ENCODE data around the gene LOC101059915.
"Not testable (repeated sequence)": the region's sequence is repeated elsewhere in the genome, so short reads cannot be mapped to it uniquely, and the experiment has no call there.

Gene LOC101059915

DNA sequence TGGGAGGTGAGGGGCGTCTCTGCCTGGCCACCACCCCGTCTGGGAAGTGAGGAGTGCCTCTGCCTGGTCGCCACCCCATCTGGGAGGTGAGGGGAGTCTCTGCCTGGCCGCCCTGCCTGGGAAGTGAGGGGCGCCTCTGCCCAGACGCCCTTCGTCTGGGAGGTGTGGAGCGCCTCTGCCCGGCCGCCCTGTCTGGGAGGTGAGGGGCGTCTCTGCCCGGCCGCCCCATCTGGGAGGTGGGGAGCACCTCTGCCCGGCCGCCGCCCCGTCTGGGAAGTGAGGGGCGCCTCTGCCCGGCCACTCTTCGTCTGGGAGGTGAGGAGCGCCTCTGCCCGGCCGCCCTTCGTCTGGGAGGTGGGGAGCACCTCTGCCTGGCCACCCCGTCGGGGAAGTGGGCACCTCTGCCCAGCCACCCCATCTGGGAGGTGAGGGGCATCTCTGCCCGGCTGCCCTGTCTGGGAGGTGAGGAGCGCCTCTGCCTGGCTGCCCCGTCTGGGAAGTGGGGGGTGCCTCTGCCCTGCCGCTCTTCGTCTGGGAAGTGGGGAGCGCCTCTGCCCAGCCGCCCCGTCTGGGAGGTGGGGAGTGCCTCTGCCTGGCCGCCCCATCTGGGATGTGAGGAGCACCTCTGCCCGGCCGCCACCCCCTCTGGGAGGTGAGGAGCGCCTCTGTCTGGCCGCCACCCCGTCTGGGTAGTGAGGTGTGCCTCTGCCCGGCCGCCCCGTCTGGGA, 8.9 kb downstream of the LOC101059915 start:
- not testable (repeated sequence) for DNase-seq

DNA sequence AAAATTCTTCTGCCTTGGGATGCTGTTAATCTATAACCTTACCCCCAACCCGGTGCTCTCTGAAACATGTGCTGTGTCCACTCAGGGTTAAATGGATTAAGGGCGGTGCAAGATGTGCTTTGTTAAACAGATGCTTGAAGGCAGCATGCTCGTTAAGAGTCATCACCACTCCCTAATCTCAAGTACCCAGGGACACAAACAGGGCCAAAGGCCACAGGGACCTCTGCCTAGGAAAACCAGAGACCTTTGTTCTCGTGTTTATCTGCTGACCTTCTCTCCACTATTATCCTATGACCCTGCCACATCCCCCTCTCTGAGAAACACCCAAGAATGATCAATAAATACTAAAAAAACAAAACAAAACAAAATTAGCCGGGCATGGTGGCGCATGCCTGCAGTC, 9.8 kb downstream of the LOC101059915 start:
- not testable (repeated sequence) for DNase-seq

DNA sequence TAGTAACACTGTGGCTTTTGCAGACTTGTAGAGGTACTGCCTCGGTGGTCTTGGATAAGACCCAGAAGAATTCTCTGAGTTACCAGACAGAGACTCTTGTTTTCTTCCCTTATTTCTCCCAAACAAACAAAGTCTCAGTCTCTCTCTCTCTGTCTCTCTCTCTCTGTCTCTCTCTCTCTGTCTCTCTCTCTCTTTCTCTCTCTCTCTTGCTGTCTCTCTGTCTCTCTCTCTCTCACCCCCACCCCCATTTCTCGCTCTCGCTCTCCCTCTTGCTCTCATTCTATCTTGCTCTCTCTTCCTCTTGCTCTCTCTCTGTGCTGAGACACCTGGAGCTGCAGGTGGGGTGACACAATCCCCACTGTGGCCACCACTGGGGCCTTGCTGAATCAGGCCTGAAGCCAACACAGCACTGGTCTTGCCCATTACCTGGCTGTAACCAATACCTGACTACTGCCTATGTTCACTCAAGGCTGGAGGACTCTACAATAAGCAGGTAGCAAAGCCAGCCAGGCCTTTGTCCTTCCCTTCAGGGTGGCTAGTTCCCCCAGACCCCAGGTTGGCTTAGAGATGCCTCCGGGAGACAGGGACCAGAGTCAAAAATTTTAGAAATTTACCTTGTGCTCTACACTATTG, 12.3 kb downstream of the LOC101059915 start:
- DNase-seq: no peak

DNA sequence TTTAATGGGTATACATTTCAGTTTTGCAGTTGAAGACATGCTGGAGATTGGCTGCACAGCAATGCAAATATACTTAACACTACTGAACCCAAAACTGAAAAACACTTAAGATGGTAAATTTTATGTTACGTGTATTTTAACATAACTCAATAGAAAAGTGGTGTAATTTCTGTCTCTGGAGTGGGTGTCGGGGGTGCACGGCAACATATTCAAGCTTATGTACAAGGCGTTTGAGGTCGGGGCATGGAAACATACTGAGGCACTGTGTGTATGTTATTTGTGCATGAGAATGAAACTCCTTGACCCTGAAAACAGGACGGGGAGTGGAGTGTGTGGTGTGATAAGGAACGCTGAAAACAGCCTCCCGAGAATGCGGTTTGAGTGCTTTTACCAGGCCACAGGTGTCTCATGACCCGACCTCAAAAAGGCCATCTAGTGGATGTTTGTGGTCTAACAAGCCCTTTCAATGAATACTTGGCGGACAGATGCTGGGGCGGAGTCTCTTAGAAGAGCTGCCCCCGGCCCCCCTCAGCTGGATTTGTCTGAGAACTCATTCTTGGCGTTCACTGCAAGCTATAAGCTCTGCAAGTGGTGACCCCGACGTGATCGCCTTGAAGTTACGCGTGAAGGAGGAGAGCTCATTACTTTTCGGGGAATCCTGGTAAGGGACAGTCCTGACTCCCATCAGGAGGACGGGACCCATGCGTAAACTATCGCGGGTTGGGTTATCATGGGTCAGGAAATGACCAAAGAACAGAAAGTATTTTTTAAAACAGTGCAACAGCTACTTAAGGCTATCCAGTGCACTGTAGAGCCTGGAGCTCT, 29.5 kb downstream of the LOC101059915 start:
- DNase-seq: not testable (repeated sequence)

DNA sequence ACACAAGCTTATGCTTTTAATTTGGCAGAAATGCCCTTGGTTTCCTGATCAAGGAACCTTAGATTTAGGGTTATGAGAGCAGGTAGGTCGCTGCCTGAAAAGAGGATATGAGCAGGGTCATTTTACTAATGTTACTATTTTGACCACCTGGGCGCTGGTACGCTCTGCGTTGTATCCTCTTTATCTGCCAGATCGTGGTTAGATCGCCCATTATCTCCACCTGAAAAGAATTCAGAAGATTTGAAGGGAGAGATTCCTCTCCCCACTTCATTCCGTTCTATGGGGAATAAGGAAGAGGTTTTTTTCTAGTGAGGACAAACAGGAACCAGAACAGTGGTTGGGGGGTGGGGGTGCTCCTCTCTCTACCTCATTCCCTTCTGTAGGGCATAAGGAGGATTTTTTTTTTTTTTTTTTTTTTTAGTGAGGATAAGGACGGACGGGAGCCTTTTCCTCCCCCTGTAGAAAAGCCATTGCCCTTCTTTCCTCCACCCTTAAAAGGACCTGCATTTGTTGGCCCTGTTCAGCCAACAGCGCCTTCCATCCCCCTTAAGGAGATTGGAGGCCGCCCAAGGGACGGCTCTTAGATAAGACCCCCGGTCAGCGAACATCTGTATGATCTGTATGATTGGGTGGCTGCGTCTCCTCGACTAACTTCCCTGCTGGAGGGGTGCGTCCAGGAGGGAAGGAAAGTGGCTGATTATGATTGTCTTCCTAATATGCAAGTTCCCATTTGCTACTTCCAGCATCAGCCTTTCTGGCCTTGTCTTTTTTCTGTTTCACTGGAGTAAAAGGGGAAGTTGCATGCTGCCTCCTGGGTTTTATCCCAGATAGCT, 30.3 kb downstream of the LOC101059915 start:
- DNase-seq: not testable (repeated sequence)

DNA sequence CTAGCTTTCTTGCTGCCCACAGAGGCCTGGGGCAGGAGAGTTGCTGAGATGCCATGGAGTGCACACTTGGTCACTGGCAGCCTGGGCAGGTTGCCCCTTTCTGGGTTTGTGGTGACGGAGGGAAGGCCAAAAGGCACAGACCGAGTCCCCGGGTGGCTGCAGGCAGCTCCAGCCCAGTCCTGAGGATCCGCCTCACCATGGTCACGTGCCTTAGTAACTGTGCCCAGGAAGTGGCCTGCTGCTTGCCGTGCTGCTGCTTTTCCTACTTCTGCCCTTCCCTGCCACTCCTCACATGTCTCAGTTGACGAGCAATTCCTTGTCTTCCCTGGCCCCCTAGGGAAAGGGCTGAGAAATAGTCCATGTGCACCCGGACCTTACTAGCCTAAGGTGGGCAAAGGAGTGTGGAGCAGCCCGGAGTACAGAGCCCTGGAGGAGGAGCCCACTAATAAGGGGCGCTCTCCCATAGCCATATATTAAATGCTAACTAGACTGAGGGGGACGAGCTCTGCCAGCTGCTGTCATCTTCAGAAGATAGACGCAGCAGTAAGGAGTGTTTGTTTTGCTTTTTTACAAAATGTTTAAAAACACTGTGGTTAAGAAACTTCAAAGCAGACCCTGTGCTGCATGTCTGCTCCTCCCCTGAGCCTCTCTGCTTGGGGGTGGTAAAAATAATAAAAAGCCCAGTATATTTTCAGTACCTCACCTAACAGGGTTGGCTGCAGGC, 31.1 kb downstream of the LOC101059915 start:
- not testable (repeated sequence) for DNase-seq

DNA sequence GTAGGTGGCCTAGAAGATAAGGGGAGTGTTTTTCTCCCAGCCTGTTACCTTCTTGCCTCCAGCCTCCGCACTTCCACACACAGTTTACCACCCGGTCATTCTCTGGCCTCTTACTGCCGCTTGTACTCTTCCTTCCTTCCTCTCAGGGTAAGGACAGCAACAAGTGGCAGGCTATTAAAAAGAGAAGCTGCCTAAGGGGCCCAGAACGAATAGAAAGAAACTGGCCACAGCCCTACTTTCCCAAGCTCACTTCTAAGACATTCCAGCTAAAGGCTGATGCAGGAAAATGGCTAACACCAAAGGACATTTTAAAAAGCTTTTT, 31.6 kb downstream of the LOC101059915 start:
- not testable (repeated sequence) for DNase-seq

DNA sequence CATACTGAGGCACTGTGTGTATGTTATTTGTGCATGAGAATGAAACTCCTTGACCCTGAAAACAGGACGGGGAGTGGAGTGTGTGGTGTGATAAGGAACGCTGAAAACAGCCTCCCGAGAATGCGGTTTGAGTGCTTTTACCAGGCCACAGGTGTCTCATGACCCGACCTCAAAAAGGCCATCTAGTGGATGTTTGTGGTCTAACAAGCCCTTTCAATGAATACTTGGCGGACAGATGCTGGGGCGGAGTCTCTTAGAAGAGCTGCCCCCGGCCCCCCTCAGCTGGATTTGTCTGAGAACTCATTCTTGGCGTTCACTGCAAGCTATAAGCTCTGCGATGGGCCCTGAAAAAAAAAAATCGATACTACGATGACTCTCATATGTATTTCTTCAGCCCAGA, 35.5 kb downstream of the LOC101059915 start:
- DNase-seq: not testable (repeated sequence)

DNA sequence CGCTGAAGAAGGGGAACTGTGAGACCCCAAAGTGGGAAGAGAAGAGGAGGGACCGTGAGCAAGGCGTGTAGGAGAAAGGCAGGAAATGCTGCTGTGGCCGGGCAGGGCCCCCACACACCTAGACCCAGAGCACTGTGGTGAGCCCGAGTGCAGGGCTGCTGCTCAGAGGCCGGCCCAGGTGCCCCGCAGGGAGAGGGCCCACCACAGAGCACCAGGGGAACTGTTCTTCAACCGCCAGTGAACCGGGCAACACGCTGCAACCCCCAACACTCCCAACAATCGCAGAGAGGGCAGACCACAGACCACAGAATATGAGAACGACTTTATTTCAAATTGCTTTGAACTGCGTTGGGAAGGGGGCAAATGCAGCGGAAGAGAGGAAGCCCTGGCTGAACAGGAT, 46.7 kb downstream of the LOC101059915 start:
- DNase-seq: not testable (repeated sequence)

DNA sequence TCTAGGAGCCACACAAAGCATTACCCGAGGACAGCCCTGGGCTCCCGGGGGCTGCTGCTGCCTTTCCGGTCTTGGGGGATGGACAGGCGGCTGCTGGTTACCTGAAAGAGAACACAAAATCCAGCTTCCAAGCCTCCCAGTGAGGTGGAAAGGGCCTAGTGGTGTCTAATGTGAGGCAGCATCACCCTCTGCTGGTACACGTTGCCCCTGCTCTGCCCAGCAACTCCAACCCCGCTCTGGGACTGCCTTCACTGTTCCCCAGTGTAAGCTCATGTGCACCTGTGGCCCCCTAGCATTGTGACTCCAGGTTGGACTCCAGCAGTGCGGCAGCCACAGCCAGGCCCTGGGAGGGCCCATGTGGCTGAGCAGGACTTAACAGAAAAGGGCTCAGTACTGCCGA, 48.2 kb downstream of the LOC101059915 start:
- not testable (repeated sequence) for DNase-seq

DNA sequence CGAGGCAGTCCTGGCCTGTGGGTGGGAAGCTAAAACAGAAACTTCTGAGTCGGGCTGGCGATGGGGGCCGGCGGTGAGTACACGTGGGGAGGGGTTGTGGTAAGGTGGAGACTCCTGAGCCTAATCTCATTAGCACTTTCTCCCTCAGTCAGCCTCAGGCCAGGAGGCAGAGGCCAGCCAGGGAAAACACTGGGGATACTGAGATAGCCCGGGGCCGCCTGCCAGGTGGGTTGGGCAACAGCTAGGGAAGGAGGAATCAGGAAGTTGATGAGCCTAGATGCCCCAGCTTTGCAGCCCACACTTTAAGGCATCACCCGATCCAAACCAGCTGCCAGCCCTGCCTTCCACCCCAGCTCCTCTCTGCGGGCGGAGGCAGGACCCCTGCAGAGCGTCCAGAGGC, 49.0 kb downstream of the LOC101059915 start:
- DNase-seq: not testable (repeated sequence)

DNA sequence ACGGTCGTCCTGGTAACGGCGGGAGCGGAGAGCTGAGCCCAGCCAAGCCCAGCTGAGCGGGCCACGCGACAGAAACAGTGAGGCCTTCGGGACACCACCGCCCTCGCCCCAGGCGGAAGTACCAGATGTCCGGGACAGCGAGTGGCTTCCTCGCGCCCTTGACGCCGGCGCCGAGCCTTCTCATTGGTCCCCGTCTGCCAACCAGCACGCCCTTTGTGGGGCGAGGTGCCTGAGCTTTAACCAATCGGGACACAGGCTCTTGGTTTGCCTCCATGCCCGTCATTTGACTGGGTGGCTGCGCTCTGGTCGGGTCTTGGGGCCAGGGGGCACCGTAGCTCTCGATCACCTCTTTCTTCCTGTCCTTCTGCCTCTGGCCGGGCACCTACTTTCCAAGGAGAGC, 50.8 kb downstream of the LOC101059915 start, which contains the start of gene CXorf49:
Gene CXorf49, minus strand, starts transcription at position 101 of the 400 bp plus-strand sequence. CDS start 134 bp downstream, outside the sequence.
- DNase-seq: not testable (repeated sequence)

DNA sequence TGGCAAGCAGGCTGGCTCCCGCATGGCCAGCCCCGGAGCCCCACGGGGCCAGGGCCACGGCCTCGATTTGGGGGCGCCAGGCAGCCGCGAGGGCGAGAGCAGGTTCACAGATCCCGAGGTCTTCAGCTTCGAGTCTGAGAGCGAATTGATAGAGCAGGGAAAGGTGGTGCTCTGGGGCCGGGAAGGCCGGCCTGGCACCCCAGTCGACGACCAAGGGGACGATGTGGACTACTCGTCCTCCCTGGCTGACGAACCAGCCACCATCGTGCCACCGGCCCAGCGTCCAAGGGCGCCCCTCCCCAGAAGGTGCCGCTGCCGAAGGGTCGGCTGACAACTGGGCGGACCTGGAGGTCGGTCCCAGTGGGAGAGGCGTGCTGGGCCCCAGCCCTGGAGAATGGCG, 51.8 kb downstream of the LOC101059915 start:
- not testable (repeated sequence) for DNase-seq

DNA sequence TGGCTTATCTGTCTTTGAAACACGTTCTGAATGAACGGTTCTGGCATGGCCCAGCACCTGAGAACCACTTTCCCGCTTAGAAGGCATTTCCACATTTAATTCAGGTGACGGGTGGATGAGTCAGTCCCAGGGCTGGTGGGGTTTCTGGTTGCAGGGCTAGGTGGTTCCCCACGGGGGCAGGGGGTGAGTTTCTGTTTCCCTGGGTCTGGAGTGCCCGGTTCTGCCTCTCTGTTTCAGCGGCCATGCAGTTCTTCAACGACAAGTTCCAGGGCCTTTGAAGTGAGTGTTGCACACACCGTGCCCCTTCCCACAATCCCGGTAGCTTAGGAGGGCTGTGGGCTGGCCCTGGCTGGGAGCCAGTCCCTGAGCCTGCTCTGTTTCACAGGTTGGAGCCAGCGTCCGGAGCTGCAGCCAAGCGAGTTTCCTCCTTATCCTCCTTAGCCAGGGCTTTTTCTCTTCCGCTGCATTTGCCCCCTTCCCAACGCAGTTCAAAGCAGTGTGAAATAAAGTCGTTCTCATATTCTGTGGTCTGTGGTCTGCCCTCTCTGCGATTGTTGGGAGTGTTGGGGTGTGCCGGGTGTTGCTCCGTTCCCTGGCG, 53.0 kb downstream of the LOC101059915 start:
- not testable (repeated sequence) for DNase-seq

All from stimulated activated CD4-positive, alpha-beta T cell treated with anti-CD3 and anti-CD28 coated beads, Interleukin-4, amount 100 ng/mL, for 24 hours (primary cell).